NCI-H2171 treated with DMSO at 0.1 percent for 48 hours (cell line): ENCODE data around the gene THSD4.

Source experiments
- DNase-seq: peaks from one replicate; lab custom pipeline; 2025; lab: John Stamatoyannopoulos, UW

Gene THSD4

GRCh38 chr15:71628988-71629770 lies 513.9 kb downstream of the THSD4 start:
- DNase-seq = no peak

DNA sequence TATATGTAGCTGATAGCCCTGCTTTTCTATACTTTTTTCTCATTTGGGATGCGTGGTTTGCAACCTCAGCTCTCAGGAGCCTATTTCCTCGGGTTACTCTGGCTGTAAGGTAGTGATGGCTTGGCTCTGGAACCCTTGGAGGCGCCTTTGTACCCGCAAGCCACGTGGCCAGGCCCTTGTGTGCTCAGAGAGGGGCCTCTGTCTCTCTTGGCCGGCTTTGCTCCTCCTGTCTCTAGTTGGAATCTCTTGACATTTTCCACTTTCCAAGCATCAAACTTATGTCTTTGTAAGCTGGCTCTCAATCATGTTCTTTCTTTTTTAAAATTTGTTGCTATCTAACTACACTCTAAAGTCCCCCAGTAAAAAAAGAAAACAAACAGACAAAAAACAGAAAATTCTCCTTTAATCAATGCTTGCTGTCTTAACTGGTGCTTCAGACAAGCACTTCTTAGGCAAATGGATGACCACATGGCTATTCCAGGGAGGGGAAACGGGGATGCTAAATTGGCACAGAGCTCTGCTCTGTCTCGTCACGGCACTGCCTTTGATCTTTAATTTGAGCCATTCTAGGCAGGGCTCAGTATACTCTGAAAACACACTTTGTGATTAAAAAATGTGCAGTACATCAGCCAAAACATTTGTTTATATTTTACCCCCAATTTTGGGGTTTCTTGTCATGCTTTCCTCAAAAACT lies 514.7 kb downstream of the THSD4 start:
- DNase-seq = no peak

DNA sequence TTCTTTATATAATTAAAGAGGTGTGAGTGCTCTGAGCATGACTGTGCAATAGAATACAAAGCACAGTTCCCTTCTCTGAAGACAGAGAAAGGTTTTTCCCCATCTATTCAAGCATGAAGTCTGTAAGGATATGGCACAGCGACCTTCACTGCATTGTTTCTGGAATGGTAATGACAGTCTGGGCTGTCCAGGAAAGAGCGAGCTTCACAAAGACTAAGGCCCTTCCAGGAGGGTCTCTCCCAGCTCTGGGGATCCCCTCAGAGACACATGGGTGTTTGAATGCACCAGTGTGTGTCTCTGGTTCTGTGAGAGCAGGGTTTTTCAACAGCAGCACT lies 515.2 kb downstream of the THSD4 start:
- no peak for DNase-seq

GRCh38 chr15:71632576-71633195 lies 517.4 kb downstream of the THSD4 start:
- no peak for DNase-seq

- DNase-seq = no peak
These were observed 519.7 kb downstream of the THSD4 start for GRCh38 chr15:71634820-71635560.

GRCh38 chr15:71635735-71636134 lies 520.5 kb downstream of the THSD4 start:
- DNase-seq = no peak

GRCh38 chr15:71638876-71639275 lies 523.6 kb downstream of the THSD4 start:
- no peak for DNase-seq

DNA sequence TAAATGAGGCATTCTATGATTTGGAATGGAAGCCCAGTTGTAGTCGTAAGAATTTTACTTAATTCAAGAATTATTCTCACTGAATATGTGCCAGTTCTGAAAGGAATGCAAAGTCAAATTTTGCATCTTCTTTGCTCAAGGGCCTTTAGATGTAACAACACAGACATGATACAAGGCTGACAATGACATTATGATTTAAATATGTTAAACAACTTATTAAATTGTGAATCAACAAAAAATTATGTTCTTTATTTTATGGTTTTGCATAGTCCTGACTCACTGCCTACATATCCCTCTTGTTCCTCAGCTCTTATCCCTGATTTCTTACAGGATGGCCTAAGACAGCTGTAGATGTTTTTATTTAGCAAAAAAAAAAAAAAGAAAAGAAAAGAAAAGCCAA lies 524.2 kb downstream of the THSD4 start:
- no peak for DNase-seq

DNA sequence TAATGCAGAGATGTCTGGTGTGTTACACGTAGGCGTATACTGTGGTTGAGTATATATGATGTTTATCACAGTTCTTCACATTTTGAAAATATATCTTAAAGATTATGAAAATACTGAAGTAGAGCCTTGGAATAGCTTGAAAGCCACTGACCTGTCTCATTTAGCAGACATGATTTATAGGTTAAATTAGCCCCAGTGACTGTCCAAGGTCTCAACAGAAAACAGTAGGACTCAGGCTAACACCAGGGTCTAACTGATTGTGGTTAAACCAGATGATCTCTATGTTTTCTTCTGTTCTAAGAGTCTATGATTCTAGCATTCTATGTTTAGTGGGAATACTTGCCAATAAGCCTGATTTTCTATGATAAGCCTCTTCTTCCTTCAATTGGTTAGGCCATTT lies 528.6 kb downstream of the THSD4 start:
- no peak for DNase-seq

GRCh38 chr15:71646767-71647486 lies 531.7 kb downstream of the THSD4 start:
- DNase-seq = no peak

- no peak for DNase-seq
These were observed 532.2 kb downstream of the THSD4 start for GRCh38 chr15:71647487-71647808.

DNA sequence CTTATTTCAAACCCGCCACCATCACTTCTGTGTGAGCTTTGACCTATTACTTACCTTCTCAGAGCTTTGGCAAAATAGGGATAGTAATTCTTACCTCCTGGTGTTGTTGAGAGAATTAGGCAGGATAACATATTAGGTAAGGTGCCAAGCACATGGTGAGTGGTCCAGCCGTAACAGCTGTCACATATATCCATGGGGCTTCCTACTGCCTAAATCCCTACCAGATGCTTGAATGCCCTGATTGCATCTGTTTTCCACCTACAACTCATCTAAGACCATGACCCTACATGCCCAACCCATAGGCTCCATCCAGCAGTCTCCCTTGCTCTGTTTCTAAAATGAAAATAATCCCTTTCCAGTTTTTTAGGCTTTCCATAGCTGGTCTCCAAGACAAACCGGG lies 532.8 kb downstream of the THSD4 start:
- DNase-seq = peak; percentile 67

DNA sequence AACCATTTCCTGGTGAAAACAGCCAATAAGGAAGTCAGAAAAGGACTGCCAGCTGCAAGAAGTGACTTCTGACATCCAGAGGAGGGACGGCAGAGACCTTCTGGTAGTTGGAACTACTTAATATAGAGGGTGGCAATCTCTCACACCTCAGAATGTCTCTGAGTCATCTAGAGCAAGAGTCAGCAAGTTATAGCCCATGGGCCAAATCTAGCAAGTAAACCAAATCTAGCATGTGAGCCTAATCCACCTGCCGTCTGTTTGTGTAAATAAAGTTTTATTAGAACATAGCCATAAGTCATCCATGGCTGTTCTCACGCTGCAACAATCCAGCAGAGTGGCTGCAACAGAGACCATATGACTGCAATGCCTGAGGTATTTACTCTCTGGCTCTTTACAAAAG lies 534.6 kb downstream of the THSD4 start:
- no peak for DNase-seq

- no peak for DNase-seq
These were observed 535.3 kb downstream of the THSD4 start for GRCh38 chr15:71650603-71651002.

GRCh38 chr15:71651750-71652186 lies 536.5 kb downstream of the THSD4 start:
- DNase-seq = peak; percentile 32

- DNase-seq = no peak
These were observed 538.9 kb downstream of the THSD4 start for GRCh38 chr15:71654042-71654719.

GRCh38 chr15:71654720-71655174 lies 539.5 kb downstream of the THSD4 start:
- peak; percentile 28 for DNase-seq

DNA sequence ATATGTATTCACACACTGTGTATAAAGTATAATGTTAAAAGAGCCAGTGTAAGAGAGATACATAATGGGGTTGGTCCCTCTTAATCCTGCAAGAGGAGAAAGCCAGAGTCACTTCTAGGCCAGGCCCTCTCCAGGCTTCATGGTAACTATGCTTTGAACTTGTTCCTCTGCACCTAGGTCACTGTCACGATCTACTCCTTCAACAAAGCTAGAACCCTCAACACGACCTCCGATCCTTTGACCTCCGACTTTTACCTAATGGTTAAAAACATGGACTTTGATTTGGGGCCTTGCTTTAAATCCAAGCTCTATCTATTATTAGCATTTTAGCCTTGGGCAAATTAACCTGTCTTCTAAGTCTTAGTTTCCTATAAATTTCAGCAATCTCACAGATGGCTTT lies 541.2 kb downstream of the THSD4 start:
- DNase-seq = no peak

GRCh38 chr15:71657141-71657540 lies 541.9 kb downstream of the THSD4 start:
- no peak for DNase-seq

- no peak for DNase-seq
These were observed 542.8 kb downstream of the THSD4 start for GRCh38 chr15:71658036-71658435.
